ENCODE measurements around the gene SRF.

The SRF gene

DNA sequence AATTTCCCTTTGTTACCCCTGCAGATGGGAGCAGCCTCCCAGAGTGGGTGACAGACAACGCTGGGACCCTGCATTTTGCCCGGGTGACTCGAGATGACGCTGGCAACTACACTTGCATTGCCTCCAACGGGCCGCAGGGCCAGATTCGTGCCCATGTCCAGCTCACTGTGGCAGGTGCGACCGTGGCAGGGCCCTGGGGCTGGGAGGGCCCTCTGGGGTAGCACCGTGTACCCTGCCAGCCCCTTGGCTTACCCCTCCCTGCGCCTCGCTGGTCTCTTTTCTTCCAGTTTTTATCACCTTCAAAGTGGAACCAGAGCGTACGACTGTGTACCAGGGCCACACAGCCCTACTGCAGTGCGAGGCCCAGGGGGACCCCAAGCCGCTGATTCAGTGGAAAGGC lies 29.4 kb upstream of the SRF start:
- H3K4me3 ChIP-seq (ENCODE audit: low read depth, low read length), result no peak overlapping the region
- DNase-seq (ENCODE audit: low read depth), result no peak
- TF ChIP-seq, protein P1, sequence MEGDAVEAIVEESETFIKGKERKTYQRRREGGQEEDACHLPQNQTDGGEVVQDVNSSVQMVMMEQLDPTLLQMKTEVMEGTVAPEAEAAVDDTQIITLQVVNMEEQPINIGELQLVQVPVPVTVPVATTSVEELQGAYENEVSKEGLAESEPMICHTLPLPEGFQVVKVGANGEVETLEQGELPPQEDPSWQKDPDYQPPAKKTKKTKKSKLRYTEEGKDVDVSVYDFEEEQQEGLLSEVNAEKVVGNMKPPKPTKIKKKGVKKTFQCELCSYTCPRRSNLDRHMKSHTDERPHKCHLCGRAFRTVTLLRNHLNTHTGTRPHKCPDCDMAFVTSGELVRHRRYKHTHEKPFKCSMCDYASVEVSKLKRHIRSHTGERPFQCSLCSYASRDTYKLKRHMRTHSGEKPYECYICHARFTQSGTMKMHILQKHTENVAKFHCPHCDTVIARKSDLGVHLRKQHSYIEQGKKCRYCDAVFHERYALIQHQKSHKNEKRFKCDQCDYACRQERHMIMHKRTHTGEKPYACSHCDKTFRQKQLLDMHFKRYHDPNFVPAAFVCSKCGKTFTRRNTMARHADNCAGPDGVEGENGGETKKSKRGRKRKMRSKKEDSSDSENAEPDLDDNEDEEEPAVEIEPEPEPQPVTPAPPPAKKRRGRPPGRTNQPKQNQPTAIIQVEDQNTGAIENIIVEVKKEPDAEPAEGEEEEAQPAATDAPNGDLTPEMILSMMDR (IDR thresholded peaks at IDR 0.05; ENCODE audit: low read depth, low read length, missing control alignments), result no peak

DNA sequence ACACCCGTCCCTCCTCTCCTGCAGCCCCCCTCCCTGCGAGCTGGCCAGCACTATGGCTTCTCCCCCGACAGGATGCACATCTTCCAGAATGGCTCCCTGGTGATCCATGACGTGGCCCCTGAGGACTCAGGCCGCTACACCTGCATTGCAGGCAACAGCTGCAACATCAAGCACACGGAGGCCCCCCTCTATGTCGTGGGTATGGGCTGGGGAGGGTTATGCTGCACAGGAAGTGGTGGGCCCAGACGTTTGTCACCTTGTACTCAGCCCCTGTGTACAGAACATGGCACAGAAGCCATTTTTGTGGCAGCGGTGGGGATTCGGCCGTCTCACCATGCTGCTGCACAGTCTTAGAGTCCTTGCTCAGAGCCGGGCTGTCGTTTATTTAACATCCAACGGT lies 29.0 kb upstream of the SRF start:
- TF ChIP-seq, protein P1 (IDR thresholded peaks at IDR 0.05; ENCODE audit: low read depth, low read length, missing control alignments), result no peak
- DNase-seq (ENCODE audit: low read depth), result no peak
- H3K4me3 ChIP-seq (ENCODE audit: low read depth, low read length), result no peak overlapping the region

DNA sequence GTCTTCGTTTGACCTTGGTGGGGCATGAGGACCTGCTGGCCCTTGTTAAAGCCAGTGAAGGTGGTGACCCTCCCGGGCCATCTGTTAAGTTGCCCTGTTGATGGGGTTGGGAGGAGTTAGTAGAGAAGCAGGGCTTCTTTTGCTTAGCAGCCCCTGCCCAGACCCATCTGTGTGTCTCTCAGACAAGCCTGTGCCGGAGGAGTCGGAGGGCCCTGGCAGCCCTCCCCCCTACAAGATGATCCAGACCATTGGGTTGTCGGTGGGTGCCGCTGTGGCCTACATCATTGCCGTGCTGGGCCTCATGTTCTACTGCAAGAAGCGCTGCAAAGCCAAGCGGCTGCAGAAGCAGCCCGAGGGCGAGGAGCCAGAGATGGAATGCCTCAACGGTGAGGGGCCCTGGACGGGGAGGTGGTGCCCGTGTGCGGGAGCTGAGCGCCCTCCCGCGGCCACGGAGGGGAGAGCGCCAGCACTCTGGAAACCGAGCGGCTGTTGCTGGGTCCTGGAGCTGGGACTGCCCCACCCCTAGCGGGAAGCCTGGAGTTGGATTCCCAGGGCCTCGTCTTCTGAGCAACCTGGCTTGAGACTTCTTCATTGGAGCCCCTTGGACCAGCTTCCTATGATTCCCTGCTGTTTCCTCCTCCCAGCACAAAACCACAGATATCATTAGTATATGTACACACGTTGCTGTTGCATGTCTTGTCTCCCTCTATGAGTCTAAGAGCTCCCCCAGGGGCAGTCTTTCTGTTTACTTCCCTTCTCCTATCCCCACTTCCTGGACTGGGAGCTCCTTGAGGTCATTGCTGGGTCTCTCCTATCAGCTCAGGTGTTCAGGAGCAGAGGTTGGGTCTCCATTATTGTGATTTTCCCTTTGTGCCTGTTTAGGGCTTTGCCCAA lies 27.6 kb upstream of the SRF start:
- no peak for DNase-seq (ENCODE audit: low read depth)
- TF ChIP-seq, protein P1 (IDR thresholded peaks at IDR 0.05; ENCODE audit: low read depth, low read length, missing control alignments), result peak; percentile 92
- no peak overlapping the region for H3K4me3 ChIP-seq (ENCODE audit: low read depth, low read length)

DNA sequence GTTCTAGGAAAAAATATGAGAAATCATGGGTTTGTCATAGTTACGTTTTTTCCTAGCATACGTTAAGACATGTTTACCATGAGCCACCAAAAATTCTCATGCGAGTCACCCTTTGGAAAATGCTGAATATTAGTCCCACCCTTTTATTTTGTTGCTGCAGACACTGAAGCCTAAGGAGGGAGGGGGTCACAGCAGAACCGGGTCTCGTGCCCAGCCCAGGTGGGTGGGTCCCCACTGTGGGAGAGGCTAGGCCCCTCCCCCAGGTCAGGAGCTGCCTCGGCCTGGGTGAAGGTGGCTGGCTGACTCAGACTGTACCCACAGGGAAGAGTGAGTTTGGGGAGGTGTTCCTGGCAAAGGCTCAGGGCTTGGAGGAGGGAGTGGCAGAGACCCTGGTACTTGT lies 26.2 kb upstream of the SRF start:
- TF ChIP-seq, protein P1 (IDR thresholded peaks at IDR 0.05; ENCODE audit: low read depth, low read length, missing control alignments), result no peak
- DNase-seq (ENCODE audit: low read depth), result no peak

DNA sequence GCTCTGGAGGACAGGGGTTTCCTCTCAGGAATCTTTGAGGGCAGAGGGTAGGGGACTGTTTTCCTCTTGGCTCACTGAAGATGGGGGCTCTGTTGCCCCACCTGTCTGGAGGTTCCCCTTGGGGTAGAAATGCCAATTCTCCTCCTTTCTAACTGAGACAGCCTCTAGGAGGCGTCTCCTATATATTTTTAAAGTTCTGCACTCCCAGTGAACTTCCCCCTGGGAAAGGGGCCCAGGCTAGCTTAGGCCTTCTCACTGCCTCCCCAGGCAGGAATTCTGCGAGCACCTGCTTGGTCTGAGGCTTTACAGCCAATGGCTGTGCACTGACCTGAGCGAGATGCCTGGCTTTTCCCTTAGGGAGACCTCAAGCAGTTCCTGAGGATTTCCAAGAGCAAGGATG lies 24.8 kb upstream of the SRF start:
- no peak overlapping the region for H3K4me3 ChIP-seq (ENCODE audit: low read depth, low read length)
- DNase-seq (ENCODE audit: low read depth), result no peak
- TF ChIP-seq, protein P1 (IDR thresholded peaks at IDR 0.05; ENCODE audit: low read depth, low read length, missing control alignments), result no peak

More for the DNA sequence above, 26.2 kb upstream of the SRF start:
- no peak overlapping the region for H3K4me3 ChIP-seq (ENCODE audit: low read depth, low read length)

DNA sequence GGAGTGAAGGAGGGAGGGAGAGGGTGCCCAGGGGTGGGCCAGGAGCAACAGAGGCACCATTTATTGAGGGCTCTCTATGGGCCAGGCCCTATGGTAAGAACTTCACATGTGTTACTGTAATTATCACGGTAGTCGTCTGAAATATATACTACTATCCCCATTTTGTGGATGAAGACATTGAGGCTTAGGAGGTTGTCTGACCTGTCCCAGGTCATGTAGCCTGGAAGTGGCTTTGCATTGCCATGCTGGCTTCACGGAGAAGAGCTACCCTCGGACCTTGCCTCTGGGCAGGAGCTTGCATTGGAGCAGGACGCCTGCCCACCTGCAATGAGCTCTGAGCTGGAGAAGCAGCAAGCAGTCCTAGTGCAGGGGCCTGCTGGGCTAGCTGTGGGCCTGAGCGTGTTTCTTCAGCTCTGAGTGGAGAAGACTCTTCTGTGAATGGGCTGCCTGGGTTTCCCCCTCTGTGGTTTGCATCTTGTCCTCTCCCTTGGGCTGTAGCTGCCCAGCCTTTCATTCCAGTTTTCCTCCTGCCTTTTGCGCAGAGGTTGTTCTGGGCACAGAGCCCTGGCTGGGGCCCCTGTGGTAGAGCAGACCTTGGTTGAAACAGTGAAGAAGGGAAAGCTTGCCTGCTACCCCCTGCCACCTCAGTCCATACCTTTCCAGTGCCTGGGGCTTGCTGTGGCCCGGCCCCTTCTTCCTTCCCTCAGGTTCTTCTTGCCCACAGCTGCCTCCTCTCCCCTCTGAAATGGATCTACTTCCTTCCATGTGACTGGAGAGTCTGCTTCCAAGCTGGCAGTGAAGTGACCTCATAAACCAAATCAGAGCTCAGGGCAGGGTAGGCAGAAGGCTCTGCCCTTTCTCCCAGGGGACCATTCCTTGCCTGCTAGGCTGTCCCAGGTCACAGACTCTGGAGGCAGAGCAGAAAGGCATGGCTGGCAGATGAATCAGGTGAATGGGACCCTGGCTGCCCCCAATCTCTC lies 24.1 kb upstream of the SRF start:
- TF ChIP-seq, protein P1 (IDR thresholded peaks at IDR 0.05; ENCODE audit: low read depth, low read length, missing control alignments), result no peak
- no peak overlapping the region for H3K4me3 ChIP-seq (ENCODE audit: low read depth, low read length)
- no peak for DNase-seq (ENCODE audit: low read depth)
